Panc1 (cell line): ENCODE measurements around the gene TUBB1.

Source experiments
- CTCF ChIP-seq: fragments of 450-650 bp; IDR thresholded peaks from 2 replicates; pipeline ENCODE4 v1.5.1; 2017; ENCODE audit warnings: mild to moderate bottlenecking
- SIN3A ChIP-seq: IDR thresholded peaks from 2 replicates; pipeline ENCODE4 v1.6.1; 2012; ENCODE audit warnings: low read depth, mild to moderate bottlenecking, low read length, moderate library complexity, borderline replicate concordance; ENCODE audit not compliant: insufficient read depth

- TF ChIP-seq CTCF (no peak), SIN3A (no peak)
Measured at GRCh38 chr20:59025086-59025485, 5.9 kb downstream of the TUBB1 start.
